Subcutaneous adipose tissue (tissue), 4 donors: Measurements from ENCODE around the gene KHDRBS1. TPM values are rescaled to one million over a fixed set of nuclear protein-coding genes. Genes with fewer than 3 reads are reported as not detected.

Experiments used
- total RNA-seq, 4 donors: library from RNA; depleted of rRNA; stranded (reverse); fragments of >200 nt; gene quantifications; one replicate each; pipeline ENCODE4 v1.1.0, GENCODE V29; 2016
- TF ChIP-seq, protein P1 (sequence below): fragments of 450-650 bp; IDR thresholded peaks from one replicate; pipeline ENCODE4 v1.5.1; 2016; ENCODE audit warnings: low read depth, mild to moderate bottlenecking, control low read depth, antibody characterized with exemption, moderate library complexity

The KHDRBS1 gene
- 10 to 100 TPM; 56.4 to 92.9 (median 63.2) TPM for total RNA-seq

- TF ChIP-seq, protein P1, sequence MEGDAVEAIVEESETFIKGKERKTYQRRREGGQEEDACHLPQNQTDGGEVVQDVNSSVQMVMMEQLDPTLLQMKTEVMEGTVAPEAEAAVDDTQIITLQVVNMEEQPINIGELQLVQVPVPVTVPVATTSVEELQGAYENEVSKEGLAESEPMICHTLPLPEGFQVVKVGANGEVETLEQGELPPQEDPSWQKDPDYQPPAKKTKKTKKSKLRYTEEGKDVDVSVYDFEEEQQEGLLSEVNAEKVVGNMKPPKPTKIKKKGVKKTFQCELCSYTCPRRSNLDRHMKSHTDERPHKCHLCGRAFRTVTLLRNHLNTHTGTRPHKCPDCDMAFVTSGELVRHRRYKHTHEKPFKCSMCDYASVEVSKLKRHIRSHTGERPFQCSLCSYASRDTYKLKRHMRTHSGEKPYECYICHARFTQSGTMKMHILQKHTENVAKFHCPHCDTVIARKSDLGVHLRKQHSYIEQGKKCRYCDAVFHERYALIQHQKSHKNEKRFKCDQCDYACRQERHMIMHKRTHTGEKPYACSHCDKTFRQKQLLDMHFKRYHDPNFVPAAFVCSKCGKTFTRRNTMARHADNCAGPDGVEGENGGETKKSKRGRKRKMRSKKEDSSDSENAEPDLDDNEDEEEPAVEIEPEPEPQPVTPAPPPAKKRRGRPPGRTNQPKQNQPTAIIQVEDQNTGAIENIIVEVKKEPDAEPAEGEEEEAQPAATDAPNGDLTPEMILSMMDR, result no peak
Observed at GRCh38 chr1:32013386-32014198, at the start of gene KHDRBS1. TSS of gene KHDRBS1 (plus strand) at chr1:32013868. CDS start at chr1:32013996, 128 bp downstream.

DNA sequence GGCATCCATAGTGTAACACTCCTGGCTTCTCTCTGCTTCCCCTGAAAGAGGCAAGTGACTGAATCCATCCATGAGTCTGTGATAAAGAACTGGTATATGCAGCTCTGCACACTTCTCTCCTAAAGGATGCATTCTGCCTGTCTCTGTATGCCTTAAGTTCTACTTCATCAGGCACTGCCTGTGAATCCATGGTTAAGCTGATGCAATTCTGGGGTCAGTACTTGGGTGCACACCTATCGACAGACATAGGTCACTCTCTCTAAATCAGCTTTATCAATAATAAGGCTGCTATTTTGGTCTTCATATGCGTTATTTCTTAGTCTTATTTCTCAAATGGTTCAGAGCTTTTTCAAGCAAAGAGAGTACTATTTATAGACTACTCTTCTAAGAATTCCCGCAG, 42.8 kb upstream of the KHDRBS1 start:
- TF ChIP-seq, protein P1, result no peak

- TF ChIP-seq, protein P1, result no peak
Observed at GRCh38 chr1:31976401-31976800, 37.3 kb upstream of the KHDRBS1 start.

DNA sequence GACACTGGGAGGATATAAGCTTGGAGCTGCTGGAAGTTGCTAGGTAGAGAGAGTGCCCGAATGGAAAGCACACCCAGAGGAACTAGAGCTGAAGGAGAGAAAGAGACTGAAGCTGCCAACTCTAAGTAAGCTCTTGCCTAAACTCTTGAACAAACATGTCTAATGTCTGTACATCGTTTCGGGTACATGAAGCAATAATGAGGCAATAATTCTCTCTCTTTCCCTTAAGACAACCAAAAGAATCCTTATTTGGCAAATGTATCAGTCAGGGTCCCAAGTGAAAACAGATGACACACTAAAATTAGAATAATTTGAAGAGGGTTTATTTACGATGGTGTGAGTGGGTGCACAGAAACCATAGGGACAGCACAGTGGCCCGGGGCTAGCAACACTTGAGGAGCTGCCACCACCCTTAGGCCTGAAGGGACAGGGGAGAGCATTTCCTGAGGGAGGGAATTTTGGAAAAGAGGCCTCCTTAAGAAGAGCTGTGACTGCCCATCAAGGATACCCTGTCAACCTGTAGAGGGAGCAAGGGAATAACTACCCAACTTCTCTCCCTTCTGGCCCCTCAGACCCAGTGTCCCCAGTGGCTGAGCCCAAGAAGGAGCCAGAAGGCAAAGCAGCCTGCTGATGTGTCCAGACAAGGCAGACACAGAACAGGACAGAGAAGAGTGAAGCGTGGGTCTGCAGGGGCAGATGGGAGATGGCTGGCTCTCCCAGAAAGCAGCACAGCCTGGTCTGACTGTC, 36.1 kb upstream of the KHDRBS1 start:
- TF ChIP-seq, protein P1, result no peak

- TF ChIP-seq, protein P1, result no peak
Observed at GRCh38 chr1:31978843-31979400, 34.7 kb upstream of the KHDRBS1 start.

DNA sequence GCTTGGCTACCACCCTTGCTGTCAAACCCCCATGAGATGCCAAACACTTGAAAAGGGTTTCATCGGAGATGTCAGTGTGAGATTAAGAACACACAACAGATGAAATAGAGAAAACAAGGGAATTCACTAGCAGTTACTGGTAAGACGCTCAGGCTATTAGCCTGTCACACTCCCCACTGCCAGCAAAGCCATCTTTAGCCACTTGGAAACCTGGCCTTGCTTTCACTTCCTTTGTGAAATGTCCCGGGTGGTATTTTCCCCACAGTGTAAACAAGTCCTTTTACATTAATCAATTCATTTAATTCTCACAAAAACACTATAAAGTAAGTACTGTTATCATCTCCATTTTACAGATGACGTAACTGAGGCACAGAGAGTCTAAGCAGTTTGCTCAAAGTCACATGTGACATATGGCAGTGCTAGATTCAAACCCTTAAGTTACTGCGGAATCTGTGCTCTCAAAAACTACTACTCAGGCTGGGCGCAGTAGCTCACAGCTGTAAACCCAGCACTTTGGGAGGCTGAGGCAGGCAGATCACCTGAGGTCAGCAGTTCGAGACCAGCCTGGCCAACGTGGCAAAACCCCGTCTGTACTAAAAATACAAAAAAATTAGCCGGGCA, 32.7 kb upstream of the KHDRBS1 start:
- TF ChIP-seq, protein P1, result no peak
